SU-DHL-6 (cell line): ENCODE measurements around the gene NUP85.

Experiments used
- CTCF ChIP-seq: fragments of 200-600 bp; sonication (generic); IDR thresholded peaks from one replicate; pipeline ENCODE4 v1.5.1; 2017; ENCODE audit warnings: antibody characterized with exemption, mild to moderate bottlenecking, low read length, moderate library complexity; ENCODE audit not compliant: insufficient read depth, poor library complexity, severe bottlenecking
- EZH2phosphoT487 ChIP-seq: fragments of 200-600 bp; sonication (generic), shearing (Covaris generic); conservative IDR thresholded peaks from 2 replicates; pipeline ENCODE4 v1.6.1; 2018; ENCODE audit warnings: mild to moderate bottlenecking, antibody characterized with exemption, low read length, moderate library complexity, mixed read lengths

GRCh38 chr17:75231741-75232464 lies 26.4 kb downstream of the NUP85 start:
- TF ChIP-seq CTCF (no peak), EZH2phosphoT487 (no peak)
